Skin of body (tissue), 2 donors: ENCODE results near the gene SECISBP2. TPM values are rescaled to one million over a fixed set of nuclear protein-coding genes. Genes with fewer than 3 reads are reported as not detected.
"Not testable (repeated sequence)": the region's sequence is repeated elsewhere in the genome, so short reads cannot be mapped to it uniquely, and the experiment has no call there.

Source experiments
- DNase-seq: peaks from one replicate; lab custom pipeline; 2025; lab: John Stamatoyannopoulos, UW
- total RNA-seq: library from RNA; depleted of rRNA; stranded (reverse); fragments of >200 nt; gene quantifications from one replicate; pipeline ENCODE4 v1.2.3, GENCODE V29; 2014

The SECISBP2 gene
- total RNA-seq, 1 donor from 2014 or later: 54.9 TPM

GRCh38 chr9:89363921-89364665 lies 45.8 kb downstream of the SECISBP2 start:
- no peak for DNase-seq

DNA sequence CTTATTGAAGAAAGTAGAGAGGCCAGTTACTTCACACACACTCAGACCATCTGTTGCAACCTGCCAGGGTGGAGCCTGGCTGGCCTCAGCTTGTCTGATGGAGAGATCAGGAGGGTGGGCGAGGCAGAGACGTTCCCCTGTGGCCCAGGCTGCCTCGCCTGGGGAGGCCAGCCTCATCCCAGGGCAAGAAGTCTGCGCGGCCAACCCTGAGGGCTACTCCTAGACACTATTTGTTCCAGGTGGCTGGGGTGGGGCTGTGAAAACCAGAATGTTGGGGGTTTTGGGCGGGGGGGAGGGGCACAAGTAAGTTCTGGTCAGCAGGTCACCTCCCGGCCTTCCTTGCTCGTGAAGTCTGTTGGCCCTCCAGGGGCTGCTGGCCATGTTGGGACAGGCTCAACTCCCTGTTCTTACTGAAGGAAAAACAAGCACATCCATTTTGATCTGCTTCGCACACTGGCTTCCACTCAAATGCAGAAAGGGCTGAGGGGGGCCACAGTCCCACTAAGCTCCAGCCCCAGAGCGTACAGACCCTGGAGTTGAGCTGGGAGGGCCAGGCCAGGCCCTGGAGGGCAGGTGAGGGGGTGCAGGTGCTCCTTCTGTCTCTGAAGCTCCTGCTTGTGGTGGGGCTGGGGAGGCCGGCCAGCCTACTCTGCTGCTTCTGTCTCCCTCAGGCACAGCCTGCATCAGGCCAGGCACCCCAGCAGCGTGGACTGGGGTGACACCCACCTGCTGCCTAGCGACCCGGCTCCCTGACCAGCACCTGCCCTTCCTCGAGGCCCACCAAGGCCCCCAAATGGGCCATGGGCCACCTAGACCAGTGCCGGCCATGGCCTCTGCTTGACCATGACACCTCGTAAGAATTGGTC lies 46.6 kb downstream of the SECISBP2 start:
- DNase-seq: no peak

- DNase-seq: no peak
Measured at GRCh38 chr9:89365532-89365912, 47.2 kb downstream of the SECISBP2 start.

DNA sequence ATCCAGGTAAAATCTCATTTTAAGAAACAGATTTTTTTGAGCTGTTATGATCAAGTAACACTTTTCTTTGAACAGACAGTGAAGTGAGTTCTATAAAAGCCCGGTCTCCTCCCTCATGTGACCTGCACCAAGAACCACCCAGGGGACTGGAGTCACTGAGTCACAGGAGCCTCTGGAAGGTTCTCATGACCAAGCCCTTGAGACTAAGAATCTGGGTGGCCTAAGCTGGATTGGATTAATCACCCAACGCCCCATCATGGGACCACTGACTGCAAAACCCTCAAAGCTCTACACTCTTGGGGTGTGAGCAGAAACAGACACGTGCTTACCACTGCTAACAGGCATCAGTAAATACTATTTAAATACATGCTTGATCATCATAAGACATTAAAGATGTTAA lies 48.4 kb downstream of the SECISBP2 start:
- no peak for DNase-seq

DNA sequence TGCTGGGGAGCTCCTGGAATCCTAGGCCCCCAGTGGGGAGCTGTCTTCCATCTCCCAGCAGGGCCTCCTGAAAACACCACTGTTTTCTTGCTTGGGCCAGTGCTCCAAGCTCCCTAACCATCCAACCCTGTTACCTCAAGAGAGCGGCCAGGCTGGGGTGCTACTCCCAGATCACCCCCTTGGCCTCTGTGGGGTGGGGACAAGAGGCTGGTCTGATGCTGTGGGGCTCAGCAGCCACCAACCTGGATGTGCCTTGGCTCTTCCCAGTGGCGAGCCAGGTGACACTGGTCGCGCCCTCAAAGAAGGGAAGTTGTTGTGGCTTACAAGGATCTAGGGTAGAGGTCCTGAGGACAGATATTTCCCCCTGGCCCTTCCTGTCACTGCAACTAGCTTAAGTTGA lies 49.0 kb downstream of the SECISBP2 start:
- no peak for DNase-seq

DNA sequence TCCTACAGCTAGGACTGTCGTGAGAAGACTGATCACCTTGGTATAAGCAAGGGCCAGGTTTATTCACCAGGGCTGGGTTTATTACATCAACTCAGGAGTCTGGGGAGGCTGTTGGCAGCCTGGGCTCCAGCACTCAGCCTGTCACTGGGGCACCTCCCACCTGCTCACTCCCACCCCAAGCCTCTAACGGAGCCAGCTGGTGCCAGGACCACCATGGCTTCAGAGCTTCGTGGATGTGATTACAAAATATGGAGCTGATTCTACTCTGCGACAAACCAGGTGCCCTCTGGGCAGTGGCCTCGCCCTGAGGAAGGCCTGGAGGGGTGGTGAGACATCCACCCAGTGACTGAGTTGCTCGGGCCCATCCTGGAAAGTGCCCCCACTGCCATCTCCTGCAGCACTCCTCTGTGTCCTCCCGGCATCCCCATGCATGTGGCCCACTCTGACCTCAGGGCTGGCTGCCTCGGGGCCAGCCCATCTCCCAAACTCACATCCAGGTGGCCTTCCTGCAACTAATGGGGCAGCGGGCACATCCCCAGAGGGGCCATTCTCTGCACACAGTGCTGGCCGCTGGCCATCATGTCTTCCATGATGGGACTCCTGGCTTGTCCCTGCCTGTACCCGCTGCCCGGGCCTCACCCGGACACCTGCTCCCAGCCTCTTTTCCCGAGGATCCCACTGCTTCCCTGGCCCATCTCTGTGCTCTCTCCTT lies 49.6 kb downstream of the SECISBP2 start:
- DNase-seq: no peak

DNA sequence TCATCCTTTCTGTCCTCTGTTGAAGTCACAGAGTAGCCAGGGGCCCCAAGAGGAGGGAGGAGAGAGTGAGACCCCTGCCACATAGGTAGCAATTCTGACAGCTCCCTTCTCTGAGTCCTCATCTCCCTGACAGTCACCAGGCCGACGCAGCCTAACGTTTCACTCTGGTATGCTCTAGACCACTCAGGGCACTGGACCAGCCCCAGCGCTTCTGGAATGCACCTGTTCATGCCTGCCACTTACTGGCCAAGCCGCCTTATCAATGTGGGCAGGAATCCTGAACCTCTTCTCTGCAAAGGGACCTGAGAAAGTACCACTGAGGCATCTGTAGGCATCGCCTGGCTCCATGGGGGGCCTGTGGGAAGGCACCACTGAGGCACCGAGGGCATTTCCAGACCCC lies 50.2 kb downstream of the SECISBP2 start:
- DNase-seq: no peak

DNA sequence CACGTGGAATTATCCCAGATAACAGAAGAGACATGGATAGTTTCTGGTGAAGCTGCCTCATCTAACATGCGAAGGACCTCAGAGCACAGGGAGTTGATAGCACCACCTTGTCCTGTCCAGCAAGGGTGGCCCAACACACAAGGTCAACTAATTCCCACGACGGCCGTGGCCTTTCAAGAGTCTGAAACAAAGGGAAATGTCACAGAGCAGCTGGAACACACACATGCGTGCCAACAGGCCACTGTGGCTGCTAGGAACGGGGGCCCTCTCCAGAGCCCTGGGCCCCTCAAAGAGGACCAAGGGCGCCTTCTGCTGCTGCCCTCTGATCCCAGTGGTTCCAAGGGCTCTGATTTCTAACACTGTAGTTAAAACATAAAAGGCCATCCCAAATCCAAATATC lies 50.7 kb downstream of the SECISBP2 start:
- no peak for DNase-seq

DNA sequence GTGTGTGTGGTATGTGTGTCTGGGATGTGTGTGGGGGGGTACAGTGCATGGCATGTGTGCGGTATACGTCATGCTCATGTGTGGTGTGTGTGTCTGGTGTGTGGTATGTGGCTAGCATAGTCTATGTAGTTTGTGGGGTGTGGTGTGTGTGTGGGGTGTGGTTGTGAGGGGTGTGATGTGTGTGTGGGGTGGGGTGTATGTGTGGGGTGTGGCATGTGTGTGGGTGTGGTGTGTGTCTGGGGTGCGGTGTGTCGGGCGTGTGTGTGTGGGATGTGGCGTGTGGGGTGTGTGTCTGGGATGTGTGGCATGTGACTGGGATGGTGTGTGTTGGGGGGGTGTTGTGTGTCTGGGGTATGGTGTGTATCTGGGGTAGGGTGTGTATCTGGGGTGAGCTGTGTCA lies 52.3 kb downstream of the SECISBP2 start:
- no peak for DNase-seq

GRCh38 chr9:89371791-89372190 lies 53.5 kb downstream of the SECISBP2 start:
- DNase-seq: not testable (repeated sequence)

DNA sequence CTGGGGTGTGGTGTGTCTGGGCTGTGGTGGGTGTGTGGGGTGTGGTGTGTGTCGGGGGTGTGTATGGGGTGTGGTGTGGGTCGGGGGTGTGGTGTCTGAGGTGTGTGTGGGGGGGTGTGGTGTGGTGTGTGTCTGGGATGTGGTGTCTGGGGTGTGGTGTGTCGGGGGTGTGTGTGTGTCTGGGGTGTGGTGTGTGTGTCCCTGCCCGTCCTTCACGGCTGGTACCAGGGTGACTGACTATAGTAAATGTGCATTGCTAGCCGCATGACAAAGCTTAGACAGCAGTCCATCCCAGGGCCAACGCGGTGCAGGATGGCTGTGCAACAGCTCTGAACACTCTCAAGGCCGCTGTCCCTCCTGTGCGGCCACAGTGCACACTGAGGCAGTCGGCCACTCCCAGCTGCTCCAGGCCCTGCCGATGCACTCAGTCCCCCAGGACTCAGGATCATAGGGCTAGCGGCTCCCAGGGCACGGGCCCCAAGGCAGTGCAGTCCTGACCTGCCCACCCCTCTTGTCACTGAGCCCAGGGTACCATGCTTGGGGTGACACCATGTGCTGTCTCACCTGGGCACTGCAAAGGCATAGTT lies 54.0 kb downstream of the SECISBP2 start:
- no peak for DNase-seq

DNA sequence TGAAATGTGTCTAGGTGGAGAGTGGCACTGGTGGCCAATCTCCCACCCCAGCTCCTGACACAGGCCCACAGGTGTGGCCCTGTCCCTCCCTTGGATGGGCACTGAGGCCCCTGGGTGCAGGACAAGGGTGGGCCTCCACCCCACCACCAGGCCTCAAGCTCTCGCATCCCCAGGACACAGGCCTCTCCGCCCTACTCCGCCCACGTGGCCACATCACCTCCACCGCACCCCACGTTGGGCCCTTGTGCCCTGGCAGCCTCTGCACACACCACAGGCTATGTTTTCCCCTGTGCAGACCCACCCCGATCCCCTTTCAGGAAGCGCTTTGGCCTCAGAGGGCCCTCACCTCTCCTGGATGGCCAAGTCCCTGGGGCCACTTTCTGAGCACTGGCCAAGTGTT lies 54.7 kb downstream of the SECISBP2 start:
- DNase-seq: no peak

DNA sequence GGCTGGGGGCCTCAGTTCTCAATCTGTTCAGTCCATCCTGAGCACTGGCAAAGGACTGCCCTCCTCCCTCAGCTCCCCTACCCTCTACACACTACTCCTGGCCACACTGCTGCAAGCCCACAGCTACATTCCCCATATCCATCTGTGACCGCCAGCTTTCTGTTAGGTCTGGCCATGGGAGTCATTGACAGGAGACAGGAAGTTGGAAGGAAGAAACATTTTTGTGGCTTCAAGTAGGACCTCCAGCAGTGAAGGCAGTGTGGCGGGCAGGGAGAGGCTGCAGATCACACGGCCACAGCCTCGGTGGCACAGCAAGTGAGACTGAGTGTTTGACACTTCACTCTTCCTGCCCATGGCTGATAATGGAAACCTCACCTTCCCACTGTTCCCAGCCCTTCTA lies 55.9 kb downstream of the SECISBP2 start:
- DNase-seq: no peak

GRCh38 chr9:89375191-89375760 lies 57.0 kb downstream of the SECISBP2 start:
- no peak for DNase-seq

- no peak for DNase-seq
Measured at GRCh38 chr9:89376286-89376685, 58.0 kb downstream of the SECISBP2 start.

- DNase-seq: no peak
Measured at GRCh38 chr9:89376741-89377351, 58.5 kb downstream of the SECISBP2 start.

- DNase-seq: no peak
Measured at GRCh38 chr9:89377411-89377810, 59.1 kb downstream of the SECISBP2 start.

- no peak for DNase-seq
Measured at GRCh38 chr9:89378541-89378940, 60.2 kb downstream of the SECISBP2 start.

GRCh38 chr9:89379031-89379430 lies 60.7 kb downstream of the SECISBP2 start:
- no peak for DNase-seq

DNA sequence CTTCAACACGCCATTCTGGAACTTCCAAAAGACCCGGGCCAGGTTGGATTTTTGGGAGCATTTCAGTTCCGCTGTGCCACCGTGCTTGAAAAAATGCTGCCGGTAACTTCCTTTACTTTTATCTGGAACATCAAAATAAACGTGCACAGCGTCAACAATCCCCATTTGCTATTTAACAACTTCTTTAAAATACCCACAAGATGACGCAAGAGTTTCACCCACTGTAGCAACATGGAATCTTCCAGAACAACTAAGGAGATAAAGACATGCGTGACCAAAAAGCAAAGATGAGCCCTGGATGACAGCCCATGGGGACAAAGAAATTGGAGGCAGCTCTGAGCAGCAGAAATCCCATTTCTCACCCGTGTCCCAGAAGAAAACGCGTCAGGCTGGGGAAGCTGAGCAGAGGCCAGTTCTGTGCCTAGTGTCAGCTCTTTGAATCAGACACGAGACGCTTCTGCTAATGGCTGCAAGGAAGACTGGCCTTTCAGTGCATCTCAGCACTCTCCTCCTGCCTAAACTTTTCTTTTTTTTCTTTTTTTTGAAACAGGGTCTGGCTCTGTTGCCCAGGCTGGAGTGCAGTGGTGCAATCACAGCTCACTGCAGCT lies 61.3 kb downstream of the SECISBP2 start:
- DNase-seq: no peak
